Measurements from ENCODE around the gene WDR37.
"Not testable (repeated sequence)": the region's sequence is repeated elsewhere in the genome, so short reads cannot be mapped to it uniquely, and the experiment has no call there.

WDR37 gene, protein sequence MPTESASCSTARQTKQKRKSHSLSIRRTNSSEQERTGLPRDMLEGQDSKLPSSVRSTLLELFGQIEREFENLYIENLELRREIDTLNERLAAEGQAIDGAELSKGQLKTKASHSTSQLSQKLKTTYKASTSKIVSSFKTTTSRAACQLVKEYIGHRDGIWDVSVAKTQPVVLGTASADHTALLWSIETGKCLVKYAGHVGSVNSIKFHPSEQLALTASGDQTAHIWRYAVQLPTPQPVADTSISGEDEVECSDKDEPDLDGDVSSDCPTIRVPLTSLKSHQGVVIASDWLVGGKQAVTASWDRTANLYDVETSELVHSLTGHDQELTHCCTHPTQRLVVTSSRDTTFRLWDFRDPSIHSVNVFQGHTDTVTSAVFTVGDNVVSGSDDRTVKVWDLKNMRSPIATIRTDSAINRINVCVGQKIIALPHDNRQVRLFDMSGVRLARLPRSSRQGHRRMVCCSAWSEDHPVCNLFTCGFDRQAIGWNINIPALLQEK

DNA sequence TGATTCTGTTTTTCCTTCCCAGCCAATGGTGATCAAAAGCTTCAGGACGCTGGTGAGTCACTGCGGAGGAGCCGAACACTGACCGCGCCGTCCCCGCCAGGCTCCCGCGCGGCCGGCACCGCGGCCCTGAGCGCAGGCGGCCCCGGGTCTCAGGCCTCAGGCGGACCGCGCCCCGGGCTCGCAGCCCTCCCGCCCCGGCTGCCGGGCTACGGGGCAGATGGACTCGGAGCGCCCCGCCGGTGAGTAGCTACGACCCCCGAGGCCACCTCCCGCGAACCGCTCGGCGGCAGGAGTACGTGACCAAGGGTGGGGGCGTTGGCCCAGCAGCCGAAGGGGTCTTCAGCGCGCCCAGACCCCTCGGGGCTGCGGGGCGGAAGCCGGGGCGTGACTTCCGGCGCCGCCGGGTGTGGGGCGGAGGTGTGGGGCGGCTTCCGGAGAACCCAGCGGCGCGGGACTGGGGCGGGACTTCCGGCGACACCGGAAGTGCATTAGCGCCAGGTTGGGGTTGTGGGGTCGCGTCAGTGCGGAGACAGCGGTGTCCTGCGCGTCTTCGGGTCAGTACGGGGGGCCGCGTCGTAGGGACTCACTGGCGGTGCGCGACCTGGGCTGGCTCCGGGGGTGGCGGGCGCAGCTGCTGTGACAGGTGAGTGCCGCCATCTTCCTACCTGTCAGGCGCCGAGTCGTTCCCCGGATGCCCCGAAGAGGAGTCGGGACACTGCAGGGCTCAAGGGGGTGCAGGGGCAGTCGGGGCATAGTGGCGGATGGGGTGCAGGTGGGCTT, at the start of gene WDR37:
WDR37 (plus strand) TSS at position 60 of the 780 bp plus-strand sequence. CDS start 15,771 bp downstream, outside the sequence.
- DNase-seq = peak; percentile 6

DNA sequence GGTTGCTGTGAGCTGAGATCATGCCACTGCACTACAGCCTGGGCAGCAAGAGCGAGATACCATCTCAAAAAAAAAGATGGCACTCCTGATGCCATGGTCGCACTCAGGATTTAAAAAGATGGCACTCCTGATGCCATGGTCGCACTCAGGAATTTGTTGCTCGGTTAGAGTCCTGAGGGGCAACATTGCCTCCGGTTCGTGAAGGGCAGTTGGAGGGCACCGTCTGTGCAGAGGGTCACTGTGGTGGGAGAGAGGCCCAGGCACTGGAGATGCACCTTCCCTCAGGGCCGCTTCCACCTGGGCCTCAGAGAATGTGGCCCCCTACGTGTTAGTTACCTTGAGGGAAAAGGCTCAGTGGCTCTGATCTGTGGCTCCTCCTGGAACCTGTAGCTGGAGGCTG, 49.6 kb upstream of the WDR37 start:
- no peak for DNase-seq

DNA sequence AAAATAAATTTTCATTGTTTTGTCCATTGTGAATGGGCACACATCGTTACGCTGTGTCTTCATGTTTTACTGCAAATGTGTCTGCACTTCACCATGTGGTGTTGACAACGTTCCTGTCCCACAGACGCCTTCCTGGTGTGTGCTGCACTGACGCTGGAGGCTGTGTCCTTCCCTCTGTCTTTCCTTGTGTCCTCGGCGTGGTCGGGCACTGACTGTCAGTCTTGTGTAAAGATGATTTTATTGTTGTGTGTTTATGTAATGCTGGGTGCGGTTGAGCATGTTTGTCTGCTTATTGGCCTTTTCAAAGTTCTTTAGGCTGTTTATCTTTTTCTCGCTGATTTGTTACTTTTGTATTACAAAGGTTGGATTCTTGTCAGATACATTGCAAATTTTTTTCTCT, 48.6 kb upstream of the WDR37 start:
- DNase-seq = no peak

DNA sequence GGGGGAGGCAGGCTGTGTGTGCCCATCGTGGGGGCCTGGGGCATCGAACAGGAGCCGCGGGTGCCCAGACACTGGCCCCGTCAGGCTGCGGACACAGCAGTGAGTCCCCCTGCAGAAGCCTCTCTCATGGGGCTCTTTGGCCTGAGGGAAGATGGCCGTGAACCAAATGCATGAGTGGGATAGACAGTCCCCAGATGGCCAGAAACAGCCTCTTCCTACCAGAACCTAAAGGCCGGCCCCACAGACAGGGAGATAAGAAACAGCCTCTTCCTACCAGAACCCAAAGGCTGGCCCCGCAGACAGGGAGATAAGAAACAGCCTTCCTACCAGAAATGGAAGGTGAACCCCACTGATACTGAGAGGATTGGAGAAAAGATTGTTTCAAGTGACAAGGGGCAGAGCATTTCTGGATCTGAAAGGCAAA, 47.1 kb upstream of the WDR37 start:
- DNase-seq = no peak

DNA sequence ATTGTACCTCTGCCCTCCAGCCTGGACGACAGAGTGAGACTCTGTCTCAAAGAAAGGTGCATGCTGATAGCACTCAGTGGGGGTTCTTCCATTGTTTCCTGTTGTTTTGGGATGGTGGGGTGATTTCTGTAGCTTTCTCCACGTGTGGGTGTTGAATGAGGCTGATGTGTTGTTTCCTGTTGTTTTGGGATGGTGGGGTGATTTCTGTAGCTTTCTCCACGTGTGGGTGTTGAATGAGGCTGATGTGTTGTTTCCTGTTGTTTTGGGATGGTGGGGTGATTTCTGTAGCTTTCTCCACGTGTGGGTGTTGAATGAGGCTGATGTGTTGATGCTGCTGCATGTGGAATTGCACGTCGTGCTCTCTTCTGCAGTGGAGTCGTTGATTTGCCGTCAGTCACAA, 46.2 kb upstream of the WDR37 start:
- DNase-seq = not testable (repeated sequence)

DNA sequence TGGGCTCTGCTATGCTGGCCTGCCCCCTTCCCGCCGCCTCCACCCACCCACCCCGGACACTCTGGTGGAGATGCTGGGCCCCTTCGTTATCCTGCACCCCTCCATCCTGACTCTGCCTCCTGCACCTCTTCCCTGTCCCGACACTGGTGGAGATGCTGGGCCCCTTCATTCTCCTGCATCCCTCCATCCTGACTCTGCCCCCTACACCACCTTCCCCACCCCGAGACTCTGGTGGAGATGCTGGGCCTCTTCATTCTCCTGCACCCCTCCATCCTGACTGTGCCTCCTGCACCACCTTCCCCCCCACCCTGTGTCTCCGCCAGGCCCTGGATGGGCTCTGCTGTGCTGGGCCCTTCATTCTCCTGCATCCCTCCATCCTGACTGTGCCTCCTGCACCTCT, 45.5 kb upstream of the WDR37 start:
- DNase-seq = no peak

DNA sequence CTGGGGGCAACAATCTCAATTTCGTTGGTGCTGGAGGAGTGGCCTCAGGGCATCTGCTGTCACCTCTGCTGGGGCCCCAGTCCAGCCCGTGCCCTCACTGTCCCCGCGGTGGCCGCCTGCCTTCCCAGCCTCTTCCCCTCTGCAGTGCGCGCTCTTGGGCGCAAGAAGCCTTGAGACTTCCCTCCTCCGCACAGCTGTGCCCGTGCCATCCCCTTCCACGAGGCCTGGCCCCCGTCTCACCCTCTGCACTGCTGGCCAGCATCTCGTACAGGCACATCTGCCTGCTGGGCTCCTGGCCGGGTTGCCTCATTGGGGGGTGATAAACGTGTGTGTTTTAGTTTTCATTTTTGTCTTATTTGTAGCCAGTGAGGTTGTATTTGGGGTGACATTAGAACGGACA, 44.5 kb upstream of the WDR37 start:
- DNase-seq = no peak

DNA sequence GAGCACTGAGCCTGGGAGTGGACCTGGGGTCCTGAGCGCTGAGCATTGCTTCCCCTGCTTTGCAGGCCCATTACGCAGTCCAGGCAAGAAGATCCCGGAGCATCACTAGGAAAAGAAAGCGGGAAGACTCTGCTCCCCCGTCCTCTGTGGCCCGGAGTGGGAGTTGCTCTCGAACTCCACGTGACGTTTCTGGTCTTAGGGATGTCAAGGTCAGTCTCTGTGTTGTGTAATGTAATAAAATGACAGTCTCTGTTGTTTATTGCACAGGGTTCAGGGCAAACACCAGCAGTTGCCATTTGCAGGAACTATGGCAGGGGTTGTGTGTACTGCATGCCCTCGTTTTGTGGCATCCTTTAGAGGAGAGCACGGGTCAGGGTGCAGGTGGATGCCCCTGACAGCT, 40.5 kb upstream of the WDR37 start:
- DNase-seq = no peak

DNA sequence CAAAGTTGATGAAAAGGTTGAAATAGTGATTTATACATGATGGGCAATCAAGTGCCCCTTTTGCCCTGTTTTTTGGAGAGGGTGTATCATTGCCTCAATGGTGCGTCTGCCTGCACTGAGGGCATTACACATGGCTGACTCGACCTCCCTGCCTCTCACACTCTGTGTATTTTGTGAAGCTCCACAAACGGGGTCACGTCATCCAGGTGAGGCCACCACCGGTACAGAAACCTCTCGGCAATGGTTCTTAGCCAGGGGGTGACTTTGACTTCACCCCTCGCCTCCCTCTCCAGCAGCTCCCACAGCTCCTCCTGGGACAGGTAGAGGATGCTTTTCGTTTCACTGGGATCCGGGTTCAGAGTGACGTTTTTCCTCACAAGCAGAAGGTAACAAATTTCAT, 36.8 kb upstream of the WDR37 start:
- DNase-seq = no peak

DNA sequence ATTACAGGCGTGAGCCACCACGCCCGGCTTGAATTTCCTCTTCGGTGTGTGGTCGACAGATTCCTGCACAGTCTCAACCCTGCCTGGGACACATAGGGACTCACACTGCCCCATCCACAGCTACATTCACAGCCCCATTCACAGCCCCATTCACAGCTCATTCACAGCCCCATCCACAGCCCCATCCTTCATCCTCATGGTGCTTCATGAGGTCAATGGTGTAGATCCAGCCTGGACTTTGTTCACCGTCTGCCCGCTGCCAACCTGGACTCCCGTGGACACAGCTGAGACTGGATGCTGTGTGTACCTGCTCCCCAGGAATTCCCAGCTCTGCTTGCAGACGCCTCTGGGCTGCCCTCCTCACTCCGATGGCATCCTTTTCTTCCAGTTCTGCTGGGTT, 35.7 kb upstream of the WDR37 start:
- DNase-seq = no peak

DNA sequence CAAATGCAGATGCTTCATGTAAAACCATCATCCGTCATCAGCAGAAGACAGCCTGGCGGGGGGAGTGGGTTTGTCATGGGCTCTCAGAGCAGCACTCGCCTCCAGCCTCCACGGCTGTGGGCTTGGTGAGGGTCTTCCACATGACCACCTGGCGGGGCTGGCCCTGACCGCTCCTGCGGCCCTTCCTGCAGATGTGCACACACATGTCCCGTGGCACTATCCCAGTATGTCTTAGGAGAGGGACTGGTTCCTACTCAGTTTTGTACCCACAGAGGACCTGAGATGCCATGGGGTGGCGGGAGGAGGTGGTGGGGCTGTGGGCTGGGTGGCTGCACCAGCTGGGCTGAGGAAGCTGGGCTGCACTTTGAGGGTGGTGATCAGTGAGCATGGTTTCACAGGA, 35.2 kb upstream of the WDR37 start:
- DNase-seq = no peak

DNA sequence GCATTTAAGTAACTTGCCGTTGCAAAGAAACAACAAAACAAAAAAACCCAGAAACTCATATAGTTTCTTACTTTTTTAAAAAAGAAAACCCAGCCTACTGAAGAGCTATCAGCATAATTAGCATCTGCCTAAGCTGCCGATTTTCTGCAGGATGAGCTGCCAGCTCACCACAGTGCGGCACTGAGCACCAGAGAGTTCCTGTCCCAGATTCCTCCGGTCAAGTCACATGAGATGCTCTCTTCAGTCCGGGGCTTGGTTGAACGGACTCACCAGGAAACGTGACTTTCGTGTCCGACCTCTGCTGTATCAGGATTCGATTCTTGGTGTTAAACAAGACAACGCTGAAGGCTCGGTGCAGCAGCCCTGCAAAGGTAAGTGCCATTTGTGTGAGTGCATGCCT, 33.8 kb upstream of the WDR37 start:
- no peak for DNase-seq

DNA sequence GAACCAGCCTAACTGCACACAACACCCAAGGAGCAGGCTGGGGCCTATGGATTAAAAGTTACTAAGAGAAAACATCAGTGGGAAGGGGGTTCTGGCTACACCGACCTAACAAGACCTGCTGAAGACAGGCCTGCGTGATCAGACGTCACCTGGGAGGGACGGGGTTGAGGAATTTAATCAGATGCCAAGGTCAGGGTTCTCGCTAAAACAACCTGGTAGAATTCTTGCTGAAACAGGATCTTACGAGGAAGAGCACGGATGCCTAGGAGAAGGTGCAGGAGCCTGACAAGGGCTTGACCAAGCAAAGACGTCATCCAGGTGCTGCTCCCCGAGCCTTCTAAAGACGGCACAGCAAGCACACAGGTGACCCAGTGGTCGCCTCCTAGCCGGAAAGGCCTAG, 32.1 kb upstream of the WDR37 start:
- no peak for DNase-seq

DNA sequence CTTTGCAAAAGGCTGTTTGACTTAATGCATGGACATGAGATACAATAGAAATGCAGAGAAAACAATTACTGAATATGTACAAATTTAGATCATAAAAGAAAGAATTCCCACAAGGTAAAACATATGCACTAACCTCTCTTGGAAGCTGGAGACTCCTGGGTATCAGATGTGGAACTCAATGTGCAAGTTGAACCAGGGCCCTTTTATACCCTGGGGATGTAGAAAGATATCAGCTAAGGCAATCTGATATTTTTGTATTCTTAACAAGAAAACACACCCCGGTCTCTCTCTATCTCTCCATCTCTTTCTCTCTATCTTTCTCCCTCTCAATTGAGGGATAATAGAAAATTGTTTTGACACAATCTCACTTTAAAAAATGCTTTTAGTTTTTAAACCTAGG, 30.5 kb upstream of the WDR37 start, which contains the start of gene IDI2:
IDI2 (minus strand) TSS at position 177 of the 400 bp plus-strand sequence. CDS start 1,136 bp downstream, outside the sequence.
- no peak for DNase-seq

DNA sequence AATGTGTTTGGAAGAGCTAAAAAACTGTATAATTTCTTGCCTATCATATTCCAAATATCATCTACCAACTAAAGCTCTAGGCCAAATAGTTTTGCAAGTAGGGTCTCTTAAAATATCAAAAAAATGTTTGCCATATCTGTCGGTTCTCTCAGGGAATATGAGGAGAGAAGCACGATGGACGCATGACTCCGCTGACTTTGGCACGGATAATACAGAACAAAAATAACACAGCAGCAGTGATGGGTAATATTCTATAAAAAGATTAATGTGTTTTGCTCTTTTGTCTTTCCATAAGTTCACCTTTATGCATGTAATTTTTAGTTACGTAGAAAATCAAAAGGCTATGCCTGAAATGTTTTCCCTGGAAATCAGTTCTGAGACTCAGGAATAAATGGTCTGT, 29.6 kb upstream of the WDR37 start:
- no peak for DNase-seq

DNA sequence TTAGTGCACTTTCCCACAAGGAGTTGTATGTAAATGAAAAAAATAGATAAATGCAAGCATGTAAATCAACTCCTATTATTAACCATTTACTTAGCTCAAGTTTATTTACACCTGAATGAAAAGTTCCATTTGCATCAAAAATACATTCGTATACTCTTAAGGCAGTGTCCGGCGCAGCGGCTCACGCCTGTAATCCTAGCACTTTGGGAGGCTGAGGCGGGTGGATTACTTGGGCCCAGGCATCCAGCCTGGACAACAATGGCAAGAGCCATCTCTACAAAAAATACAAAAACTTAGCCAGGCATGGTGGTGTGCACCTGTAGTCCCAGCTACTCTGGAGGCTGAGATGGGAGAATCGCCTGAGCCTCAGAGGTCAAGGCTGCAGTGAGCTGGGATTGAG, 26.3 kb upstream of the WDR37 start:
- no peak for DNase-seq

DNA sequence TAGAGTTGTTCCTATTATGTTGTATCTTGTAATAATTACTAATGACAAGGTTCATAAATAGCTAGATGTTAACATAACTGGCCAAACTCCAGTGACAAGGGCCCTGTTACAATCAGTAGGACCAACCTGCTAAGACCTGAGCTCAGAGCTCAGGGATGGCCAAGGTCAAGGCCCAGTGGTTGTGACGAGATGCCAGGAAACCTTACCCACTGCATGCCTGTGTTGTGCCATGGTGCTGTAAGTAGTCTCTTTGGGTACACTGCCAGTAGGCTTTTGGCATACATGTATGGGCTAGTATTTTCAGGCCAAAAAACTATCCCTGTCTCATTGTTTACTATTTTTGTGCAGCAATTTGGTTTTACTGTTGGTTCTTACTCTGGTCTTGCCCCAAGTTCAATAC, 22.6 kb upstream of the WDR37 start:
- no peak for DNase-seq

DNA sequence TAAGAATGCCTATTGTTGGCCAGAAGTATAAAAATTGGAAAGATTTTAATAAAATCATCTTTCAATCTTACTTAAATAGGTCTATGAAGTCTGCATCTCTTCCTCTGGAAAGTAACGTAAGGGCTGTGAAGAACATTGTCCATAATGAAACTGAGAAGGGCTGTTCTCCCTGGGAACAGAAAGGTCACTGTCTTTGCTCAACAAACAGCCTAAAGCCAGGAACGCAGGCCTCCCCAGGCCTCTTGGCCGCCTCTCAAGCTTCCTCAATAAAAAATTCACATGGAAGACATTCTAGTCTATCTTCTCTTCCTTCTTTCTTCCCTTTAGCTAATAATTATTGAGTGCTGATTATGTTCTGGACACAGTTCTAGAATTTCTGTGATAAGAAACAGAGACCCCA, 21.4 kb upstream of the WDR37 start:
- no peak for DNase-seq

DNA sequence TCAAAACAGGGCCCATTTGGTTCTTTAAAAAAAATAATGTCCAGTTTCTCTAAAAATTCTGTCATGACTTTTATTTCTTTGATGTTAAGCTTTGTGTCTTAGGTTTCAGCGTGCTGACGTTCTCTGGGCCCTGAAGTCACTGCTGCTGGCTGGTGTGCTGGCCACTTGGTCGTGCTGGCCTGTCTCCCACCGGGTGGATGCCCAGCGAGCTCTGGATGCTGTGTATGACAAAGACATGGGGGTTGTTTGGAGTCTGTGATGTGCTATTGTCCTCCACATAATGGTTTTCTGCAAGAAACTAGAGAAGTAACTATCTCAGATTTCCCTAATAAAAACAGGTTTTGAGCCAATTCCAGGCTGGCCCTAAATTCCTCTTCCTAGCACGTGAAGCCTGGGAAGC, 21.0 kb upstream of the WDR37 start:
- DNase-seq = no peak

DNA sequence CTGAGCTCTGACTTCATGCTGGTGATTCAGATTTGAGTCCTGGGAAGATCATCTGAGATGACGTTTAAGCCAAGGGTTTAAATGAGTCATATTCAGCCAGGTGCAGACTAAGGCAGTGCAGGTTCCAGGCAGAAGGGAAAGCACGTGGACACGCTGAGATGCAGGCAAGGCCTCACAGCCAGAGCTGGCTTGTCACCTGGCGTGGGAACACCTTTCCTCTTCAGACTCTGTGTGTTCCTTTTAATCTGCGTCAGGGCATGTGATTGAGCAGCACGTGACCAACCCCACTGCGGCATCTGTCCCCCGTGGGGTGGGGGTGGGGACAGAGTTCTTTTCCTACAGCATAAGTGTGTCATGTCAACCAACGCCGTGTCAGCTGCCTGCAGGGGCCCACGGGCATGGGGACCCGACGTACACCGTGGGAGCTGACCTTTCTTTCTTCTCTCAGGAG, 19.8 kb upstream of the WDR37 start:
- no peak for DNase-seq

DNA sequence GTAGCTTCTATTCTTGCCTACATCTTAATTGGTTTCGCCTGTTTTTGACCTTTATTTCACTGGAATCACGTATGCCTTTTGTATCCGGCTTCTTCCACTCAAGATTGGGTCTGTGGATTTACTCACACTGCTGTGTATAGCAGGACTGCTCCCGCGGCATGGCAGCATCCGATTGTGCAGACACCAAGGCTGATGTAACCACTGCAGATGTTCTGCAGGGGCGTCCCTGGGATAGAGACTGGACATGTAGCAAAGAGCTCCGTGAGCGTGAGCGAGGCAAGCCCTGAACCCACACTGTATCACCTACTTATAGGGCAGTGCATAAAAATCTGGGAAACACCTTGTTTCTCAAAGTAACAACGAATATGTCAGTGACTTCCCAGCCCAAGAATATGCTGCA, 19.1 kb upstream of the WDR37 start:
- DNase-seq = no peak

DNA sequence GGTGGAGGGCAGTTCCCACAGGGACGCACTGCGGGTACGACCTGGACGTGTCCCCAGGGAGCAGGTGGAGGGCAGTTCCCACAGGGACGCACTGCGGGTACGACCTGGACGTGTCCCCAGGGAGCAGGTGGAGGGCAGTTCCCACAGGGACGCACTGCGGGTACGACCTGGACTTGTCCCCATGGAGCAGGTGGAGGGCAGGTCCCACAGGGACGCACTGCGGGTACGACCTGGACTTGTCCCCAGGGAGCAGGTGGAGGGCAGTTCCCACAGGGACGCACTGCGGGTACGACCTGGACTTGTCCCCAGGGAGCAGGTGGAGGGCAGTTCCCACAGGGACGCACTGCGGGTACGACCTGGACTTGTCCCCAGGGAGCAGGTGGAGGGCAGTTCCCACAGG, 17.4 kb upstream of the WDR37 start:
- not testable (repeated sequence) for DNase-seq

DNA sequence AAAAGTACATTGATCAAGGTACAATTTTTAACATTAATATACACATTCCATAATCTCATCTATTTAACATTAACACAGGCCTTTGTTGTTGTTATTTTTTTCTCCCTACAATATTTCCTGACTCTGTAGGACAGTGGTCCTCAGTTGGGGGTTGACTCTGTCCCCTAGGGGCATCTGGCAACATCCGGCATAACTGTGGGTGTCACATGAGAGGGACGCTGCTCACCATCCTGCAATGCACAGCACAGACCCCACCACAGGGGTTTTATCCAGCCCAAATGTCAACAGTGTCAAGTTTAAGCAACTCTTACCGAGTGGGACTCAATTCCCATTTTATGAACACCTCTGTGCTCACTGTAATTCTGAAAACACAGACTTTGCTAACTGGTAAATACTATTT, 16.1 kb upstream of the WDR37 start:
- no peak for DNase-seq

DNA sequence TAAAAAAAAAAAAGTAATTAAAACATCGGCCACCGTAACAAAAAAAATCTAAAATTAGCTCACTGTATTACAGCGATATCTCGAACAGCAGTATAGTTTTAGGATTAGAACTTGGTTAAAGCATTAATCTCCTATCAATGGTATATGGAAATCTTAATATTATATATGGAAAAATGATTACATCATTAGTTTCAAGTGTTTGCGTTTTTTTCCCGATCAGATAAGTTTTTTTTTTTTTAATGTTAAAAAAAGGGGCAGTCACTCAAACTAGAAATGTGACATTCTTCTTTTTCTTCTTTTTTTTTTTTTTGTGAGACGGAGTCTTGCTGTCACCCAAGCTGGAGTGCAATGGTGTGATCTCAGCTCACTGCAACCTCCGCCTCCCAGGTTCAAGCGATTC, 14.7 kb upstream of the WDR37 start:
- DNase-seq = no peak
